Measurements from ENCODE around the gene ZNF76.
A peak's percentile ranks its signal among the peaks of the same experiment; 100 is the strongest.

Gene ZNF76

GRCh38 chr6:35343835-35344550, 84.5 kb downstream of the ZNF76 start:
- peak overlapping the region; percentile 31 for H3K56ac ChIP-seq (ENCODE audit: low read length)
- H3K4me2 ChIP-seq (ENCODE audit: low read length), result no peak overlapping the region
- no CpG with 5 or more reads among the region's 6 CpGs for whole genome bisulfite sequencing (ENCODE audit: extremely low coverage, insufficient coverage, low lambda C conversion rate)
- no peak for DNase-seq
- no peaks in the 10 kb centered on the region for H3K27me3 ChIP-seq (ENCODE audit: insufficient read depth, low read length, poor library complexity)
- no peak overlapping the region for H2AK5ac ChIP-seq (ENCODE audit: low read length)
- no peaks in the 10 kb centered on the region for H3K79me1 ChIP-seq (ENCODE audit: low read length)
- H3K9ac ChIP-seq (ENCODE audit: low read length), result no peak overlapping the region
- no peaks in the 10 kb centered on the region for H3K36me3 ChIP-seq (ENCODE audit: control insufficient read depth, insufficient read depth, low read length)
- no peak overlapping the region for H3K4ac ChIP-seq (ENCODE audit: low read depth, low read length)
- no peak overlapping the region for H4K8ac ChIP-seq (ENCODE audit: low read depth, low read length)
- no peak overlapping the region for H2BK120ac ChIP-seq (ENCODE audit: low read depth, low read length)
- H3K23ac ChIP-seq (ENCODE audit: low read length), result no peak overlapping the region
- H3K4me1 ChIP-seq (ENCODE audit: control insufficient read depth, low read depth, low read length), result no peaks in the 10 kb centered on the region
- no peak overlapping the region for H4K5ac ChIP-seq (ENCODE audit: low read length)
- H3K27ac ChIP-seq (ENCODE audit: low read depth, low read length), result no peak overlapping the region
- no peak overlapping the region for H3K4me3 ChIP-seq (ENCODE audit: low read length)
- no peak overlapping the region for H2BK15ac ChIP-seq (replicated peaks; ENCODE audit: low read depth)
- no peak overlapping the region for H3K18ac ChIP-seq (ENCODE audit: low read length)
- no peak overlapping the region for H2BK5ac ChIP-seq (ENCODE audit: low read length)
- H3K79me2 ChIP-seq (ENCODE audit: control insufficient read depth, insufficient read depth, low read length), result no peaks in the 10 kb centered on the region
